ENCODE data around the gene TNNI2.

Gene TNNI2

DNA sequence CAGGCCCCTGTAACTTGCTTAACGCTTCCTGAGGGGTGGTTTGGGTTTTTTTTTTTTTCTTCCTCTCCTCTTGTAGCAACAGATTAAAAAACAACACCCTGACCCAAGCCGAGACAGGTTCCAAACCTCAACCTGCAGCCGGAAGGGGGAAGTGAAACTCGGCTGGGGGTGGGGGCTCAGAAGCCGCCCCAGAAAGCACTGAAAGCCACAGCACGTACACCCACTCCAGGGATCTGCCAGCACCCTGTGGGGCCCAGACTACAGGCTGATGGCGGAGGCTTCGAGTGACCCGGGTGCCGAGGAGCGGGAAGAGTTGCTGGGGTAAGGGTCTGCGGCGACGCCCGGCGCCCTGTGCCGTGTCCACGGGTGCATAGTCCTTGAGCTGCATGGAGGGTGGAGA lies 14.1 kb downstream of the TNNI2 start, which contains the start of gene LSP1:
Gene LSP1 (plus strand): TSS at position 208 of the 400 bp plus-strand sequence. CDS start 61 bp downstream, at position 269.
- no peak for TF ChIP-seq CTCF (IDR thresholded peaks at IDR 0.05; ENCODE audit: low read depth, low read length)
- H3K4me3 ChIP-seq (ENCODE audit: low read depth, low read length): no peak within 1 kb of the TSS

DNA sequence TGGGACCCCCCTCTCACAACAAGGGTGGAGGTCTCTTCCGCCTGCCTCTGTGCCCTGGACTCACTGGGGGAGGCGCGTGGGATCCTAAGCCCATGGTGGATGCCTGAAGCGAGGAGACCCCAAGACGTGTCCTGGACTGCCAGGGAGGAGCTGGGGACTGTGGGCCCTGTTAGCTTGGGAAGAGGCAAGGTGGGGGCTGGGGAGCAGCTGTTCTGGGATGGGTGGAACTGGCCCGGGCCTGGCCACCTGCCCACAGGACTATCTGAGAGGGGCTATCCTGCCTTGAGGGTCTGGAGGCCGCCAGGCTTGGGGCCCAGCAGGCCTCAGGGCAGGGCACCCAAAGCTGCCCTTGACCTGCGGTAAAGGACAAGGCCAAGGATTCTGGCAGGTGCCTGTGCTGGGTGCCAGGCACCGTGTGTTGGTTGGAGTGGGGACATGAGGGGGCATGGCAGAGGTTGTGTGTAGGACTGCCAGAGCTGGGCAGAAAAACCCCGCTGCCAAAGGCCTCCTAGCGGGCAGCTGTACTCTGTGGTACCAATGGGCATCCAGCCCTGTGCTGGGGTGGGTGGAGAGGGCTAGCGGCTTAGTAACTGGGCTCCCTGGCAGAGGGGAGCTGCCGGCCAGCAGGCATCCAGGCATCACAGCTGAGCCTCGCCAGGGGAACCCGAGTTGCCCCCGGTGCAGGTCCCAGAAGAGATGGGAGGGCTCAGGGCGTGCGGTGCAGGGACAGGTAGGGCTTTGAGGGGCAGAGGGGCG lies 14.8 kb downstream of the TNNI2 start:
- H3K4me3 ChIP-seq (ENCODE audit: low read depth, low read length): no peak overlapping the region
- TF ChIP-seq CTCF (IDR thresholded peaks at IDR 0.05; ENCODE audit: low read depth, low read length): no peak

GRCh38 chr11:1854132-1854948 lies 15.6 kb downstream of the TNNI2 start:
- TF ChIP-seq CTCF (IDR thresholded peaks at IDR 0.05; ENCODE audit: low read depth, low read length): no peak
- H3K4me3 ChIP-seq (ENCODE audit: low read depth, low read length): no peak overlapping the region

- TF ChIP-seq CTCF (IDR thresholded peaks at IDR 0.05; ENCODE audit: low read depth, low read length): no peak
- H3K4me3 ChIP-seq (ENCODE audit: low read depth, low read length): no peak overlapping the region
These were observed 16.4 kb downstream of the TNNI2 start for GRCh38 chr11:1854949-1855885.

DNA sequence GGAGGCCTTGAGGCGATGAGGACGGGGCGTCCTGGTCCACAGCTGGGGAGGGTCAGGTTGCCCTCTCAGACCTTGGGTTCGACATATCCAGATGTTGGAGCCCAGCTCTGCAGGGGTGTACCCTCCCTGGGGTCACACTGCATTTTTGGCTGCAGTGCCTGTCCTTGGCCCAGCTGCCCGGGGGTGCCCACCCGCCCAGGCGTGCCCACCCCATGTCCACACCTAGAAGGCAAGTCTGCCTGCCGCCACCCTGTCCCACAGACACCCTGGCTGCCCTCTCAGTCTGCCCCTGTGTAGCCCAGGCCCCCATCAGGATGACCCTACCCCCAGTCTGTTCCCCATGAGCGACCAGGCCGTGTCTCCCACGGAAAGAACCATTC lies 17.1 kb downstream of the TNNI2 start:
- no peak for TF ChIP-seq CTCF (IDR thresholded peaks at IDR 0.05; ENCODE audit: low read depth, low read length)
- no peak overlapping the region for H3K4me3 ChIP-seq (ENCODE audit: low read depth, low read length)

GRCh38 chr11:1856306-1857005 lies 17.7 kb downstream of the TNNI2 start:
- TF ChIP-seq CTCF (IDR thresholded peaks at IDR 0.05; ENCODE audit: low read depth, low read length): no peak
- no peak overlapping the region for H3K4me3 ChIP-seq (ENCODE audit: low read depth, low read length)
